HCT116 (cell line): Measurements from ENCODE around the gene PTPN4. TPM values are rescaled to one million over a fixed set of nuclear protein-coding genes. Genes with fewer than 3 reads are reported as not detected.

ENCODE experiments used
- ATAC-seq: fragments of 200-7000 bp; cut with Tn5 transposase; 2 replicates; pipeline ENCODE4 v1.9.1; 2020; ENCODE audit warnings: mild to moderate bottlenecking, moderate library complexity
- BruUV-seq: library from RNA; stranded (reverse); fragments of 400-500 nt; replicated peaks from 2 replicates; lab custom pipeline; 2021; lab: Mats Ljungman, UMichigan
- CTCF ChIA-PET: fragments of 300-600 bp; sonication (Branson Sonifier 250); formaldehyde crosslinking; loops from one replicate; lab custom pipeline; 2021; ENCODE audit warnings: antibody characterized with exemption; lab: Charles Lee
- POLR2A ChIA-PET: fragments of 300-600, 350-600 bp; sonication (Branson Sonifier 250); formaldehyde crosslinking; loops from one replicate; lab custom pipeline; 2021; ENCODE audit warnings: antibody characterized with exemption; lab: Charles Lee
- RAD21 ChIA-PET, 2 experiments: fragments of 300-600 bp; sonication (Branson Sonifier 250); formaldehyde crosslinking; loops; one replicate each; lab custom pipeline; 2023; ENCODE audit warnings: low total read pairs in 2 of 2; ENCODE audit not compliant: uncharacterized antibody in 2 of 2, unreplicated experiment in 2 of 2, low non-redundant PET in 1 of 2; lab: Charles Lee
- DNase-seq: peaks from one replicate; pipeline ENCODE4 v3.0.0-alpha.2; 2010; ENCODE audit warnings: low read depth, low spot score
- H2AFZ ChIP-seq: fragments of 200-600 bp; shearing (Covaris generic), sonication (generic); 2 replicates; pipeline ENCODE4 v1.6.1; 2017; ENCODE audit warnings: low read depth, mixed run types, mixed read lengths, antibody characterized with exemption, low read length; ENCODE audit not compliant: poor library complexity, severe bottlenecking
- H3K27ac ChIP-seq: 2 replicates; pipeline ENCODE4 v1.5.1; 2012; ENCODE audit warnings: low read depth, low read length
- H3K27me3 ChIP-seq: fragments of 200-600 bp; sonication (generic); 2 replicates; pipeline ENCODE4 v1.6.1; 2016; ENCODE audit warnings: mixed run types, low read length, mixed read lengths; ENCODE audit not compliant: insufficient read depth
- H3K36me3 ChIP-seq, 2 experiments: fragments of 200-500 bp in 1 of 2; fragments of 200-600 bp in 1 of 2; sonication (Bioruptor generic) in 1 of 2; sonication (generic) in 1 of 2; 2 replicates each; pipeline versions ENCODE4 v1.5.1 to v1.6.1; 2014 to 2016; ENCODE audit warnings: low read length in 2 of 2, inconsistent platforms in 1 of 2, mixed read lengths in 1 of 2, mixed run types in 1 of 2; ENCODE audit not compliant: insufficient read depth in 2 of 2, control insufficient read depth in 1 of 2
- H3K4me1 ChIP-seq, 2 experiments: fragments of 200-600 bp in 1 of 2; sonication (generic) in 1 of 2; 2 replicates each; pipeline versions ENCODE4 v1.5.1 to v1.6.1; 2012 to 2017; ENCODE audit warnings: low read length in 2 of 2, inconsistent platforms in 1 of 2, mild to moderate bottlenecking in 1 of 2, mixed read lengths in 1 of 2, mixed run types in 1 of 2, moderate library complexity in 1 of 2; ENCODE audit not compliant: insufficient read depth in 2 of 2, control insufficient read depth in 1 of 2
- H3K4me2 ChIP-seq: fragments of 200-600 bp; sonication (generic); 2 replicates; pipeline ENCODE4 v1.6.1; 2017; ENCODE audit warnings: mixed run types, low read length, mixed read lengths
- H3K4me3 ChIP-seq, 2 experiments: fragments of 200-600 bp in 1 of 2; sonication (generic) in 1 of 2; replicated peaks in 1 of 2; 2 replicates each; pipeline ENCODE4 v1.5.1; 2011 to 2016; ENCODE audit warnings: low read length in 2 of 2, control low read depth in 1 of 2, low read depth in 1 of 2, mild to moderate bottlenecking in 1 of 2, mixed read lengths in 1 of 2, mixed run types in 1 of 2
- H3K79me2 ChIP-seq: fragments of 200-600 bp; sonication (generic); 2 replicates; pipeline ENCODE4 v1.6.1; 2017; ENCODE audit warnings: mild to moderate bottlenecking, mixed run types, low read length, moderate library complexity, mixed read lengths; ENCODE audit not compliant: insufficient read depth
- H3K9ac ChIP-seq: fragments of 200-600 bp; sonication (generic); 2 replicates; pipeline ENCODE4 v1.6.1; 2016; ENCODE audit warnings: low read length, mixed read lengths
- H3K9me2 ChIP-seq: fragments of 200-600 bp; sonication (generic), shearing (Covaris generic); 2 replicates; pipeline ENCODE4 v1.6.1; 2017; ENCODE audit warnings: mixed run types, mild to moderate bottlenecking, moderate library complexity; ENCODE audit not compliant: insufficient read depth
- H3K9me3 ChIP-seq, 2 experiments: fragments of 200-500 bp in 1 of 2; fragments of 200-600 bp in 1 of 2; sonication (Bioruptor generic) in 1 of 2; sonication (generic) in 1 of 2; 2 replicates each; pipeline ENCODE4 v1.6.1; 2014 to 2017; ENCODE audit warnings: low read length in 2 of 2, mixed read lengths in 2 of 2, inconsistent platforms in 1 of 2, low read depth in 1 of 2, mild to moderate bottlenecking in 1 of 2, mixed run types in 1 of 2, moderate library complexity in 1 of 2; ENCODE audit not compliant: control insufficient read depth in 1 of 2, insufficient read depth in 1 of 2
- H4K20me1 ChIP-seq: fragments of 200-600 bp; sonication (generic), shearing (Covaris generic); 2 replicates; pipeline ENCODE4 v1.6.1; 2017; ENCODE audit warnings: mixed run types, mild to moderate bottlenecking, moderate library complexity; ENCODE audit not compliant: insufficient read depth
- CBX3 ChIP-seq: IDR thresholded peaks from 2 replicates; pipeline ENCODE4 v1.6.1; 2012; ENCODE audit warnings: low read depth
- CTCF ChIP-seq, 3 experiments: fragments of 200-600 bp in 1 of 3; sonication (generic) in 1 of 3; IDR thresholded peaks in 2 of 3; conservative IDR thresholded peaks in 1 of 3; 2 replicates each; pipeline ENCODE4 v1.5.1; 2012 to 2017; ENCODE audit warnings: low read depth in 2 of 3, low read length in 2 of 3, antibody characterized with exemption in 1 of 3, borderline replicate concordance in 1 of 3, control low read depth in 1 of 3, mild to moderate bottlenecking in 1 of 3, mixed read lengths in 1 of 3, mixed run types in 1 of 3, moderate library complexity in 1 of 3; ENCODE audit not compliant: insufficient read depth in 1 of 3
- EGR1 ChIP-seq: IDR thresholded peaks from 2 replicates; pipeline ENCODE4 v1.6.1; 2012; ENCODE audit warnings: low read depth
- EZH2 ChIP-seq: fragments of 200-600 bp; sonication (generic); IDR thresholded peaks from 2 replicates; pipeline ENCODE4 v1.6.1; 2017; ENCODE audit warnings: antibody characterized with exemption, mixed run types
- FOSL1 ChIP-seq: IDR thresholded peaks from 2 replicates; pipeline ENCODE4 v1.6.1; 2012; ENCODE audit warnings: low read depth
- RAD21 ChIP-seq: IDR thresholded peaks from 2 replicates; pipeline ENCODE4 v1.6.1; 2012; ENCODE audit warnings: low read depth, mild to moderate bottlenecking
- REST ChIP-seq: IDR thresholded peaks from 2 replicates; pipeline ENCODE4 v1.6.1; 2012; ENCODE audit warnings: low read depth
- SRF ChIP-seq: IDR thresholded peaks from 2 replicates; pipeline ENCODE4 v1.6.1; 2012; ENCODE audit warnings: low read depth
- TCF7L2 ChIP-seq: IDR thresholded peaks from 2 replicates; pipeline ENCODE4 v1.7.0; 2011; ENCODE audit warnings: borderline replicate concordance, inconsistent platforms; ENCODE audit not compliant: insufficient read depth, insufficient read length; ENCODE audit errors: extremely low read depth
- intact Hi-C: fragments of 100-400 bp; cut with micrococcal nuclease; formaldehyde crosslinking; loops from 2 replicates; pipeline ENCODE4 v1.10.0; 2022
- total RNA-seq: library from RNA; stranded (reverse); gene quantifications from one replicate; pipeline ENCODE4 v1.2.1, GENCODE V29; 2021; ENCODE audit not compliant: unreplicated experiment

The PTPN4 gene
- total RNA-seq, 1 experiment from 2014 or later = 38.4 TPM

- TF ChIP-seq RAD21 = no peak
- no peak for TF ChIP-seq EZH2
Measured at GRCh38 chr2:119788752-119789151, 29.0 kb downstream of the PTPN4 start (continued).

GRCh38 chr2:119790466-119790865 lies 30.7 kb downstream of the PTPN4 start:
- no TSS peak for BruUV-seq
- Histone ChIP-seq H3K27ac (no peak overlapping the region), H3K9me3 (0 out of 4 replicates have a peak, but pooled peaks cover 0 to 3% of the 10 kb centered on the region in 2 experiments), H3K79me2 (peaks cover 65% of the 10 kb centered on the region)
- CTCF ChIA-PET = no interaction called here
- DNase-seq = no peak
- TF ChIP-seq CTCF (IDR thresholded peaks at IDR 0.05 in 2 of 3, conservative IDR thresholded peaks at IDR 0.05 in 1 of 3; ENCODE audit: borderline replicate concordance in 1 of 3, insufficient read depth in 1 of 3, low read depth in 2 of 3, low read length in 2 of 3) (no peak), EGR1 (no peak), REST (no peak), EZH2 (no peak), SRF (no peak), TCF7L2 (no peak), FOSL1 (no peak), CBX3 (no peak)
- TF ChIP-seq, all 23 proteins: peak for 0
- Histone ChIP-seq H2AFZ (no peak overlapping the region), H3K9ac (no peak overlapping the region), H3K27me3 (no peaks in the 10 kb centered on the region), H3K9me2 (no peaks in the 10 kb centered on the region), H3K4me3 (no peak overlapping the region), H3K4me2 (no peak overlapping the region), H3K36me3 (no peaks in the 10 kb centered on the region), H4K20me1 (no peaks in the 10 kb centered on the region), H3K4me1 (no peaks in the 10 kb centered on the region)
- RAD21 ChIA-PET = no interaction called here
- intact Hi-C loops = no loop called here
- ATAC-seq = no peak
- POLR2A ChIA-PET = no interaction called here
